ENCODE results near the gene NCAM1.

Gene NCAM1

DNA sequence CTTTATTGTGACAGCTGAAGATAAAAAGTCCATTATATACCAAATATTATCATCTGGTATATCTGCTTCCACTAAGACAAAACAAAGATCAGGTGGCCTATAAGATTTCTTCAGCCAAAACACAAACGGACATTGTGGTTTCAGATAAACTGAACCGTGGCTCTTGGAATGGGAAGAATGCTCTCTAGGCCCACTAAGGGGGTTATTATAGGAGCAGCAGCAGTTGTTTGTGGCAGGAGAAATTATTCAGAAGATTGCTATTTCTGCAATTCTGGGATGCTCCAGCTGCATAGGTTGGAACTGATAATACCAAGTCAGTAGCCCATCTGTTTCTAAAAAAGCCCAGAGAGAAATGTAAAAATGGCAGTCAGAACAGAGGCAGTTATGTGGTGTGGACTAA, 145.3 kb downstream of the NCAM1 start:
- no peak overlapping the region for H3K27ac ChIP-seq
- TF ChIP-seq, protein P1, sequence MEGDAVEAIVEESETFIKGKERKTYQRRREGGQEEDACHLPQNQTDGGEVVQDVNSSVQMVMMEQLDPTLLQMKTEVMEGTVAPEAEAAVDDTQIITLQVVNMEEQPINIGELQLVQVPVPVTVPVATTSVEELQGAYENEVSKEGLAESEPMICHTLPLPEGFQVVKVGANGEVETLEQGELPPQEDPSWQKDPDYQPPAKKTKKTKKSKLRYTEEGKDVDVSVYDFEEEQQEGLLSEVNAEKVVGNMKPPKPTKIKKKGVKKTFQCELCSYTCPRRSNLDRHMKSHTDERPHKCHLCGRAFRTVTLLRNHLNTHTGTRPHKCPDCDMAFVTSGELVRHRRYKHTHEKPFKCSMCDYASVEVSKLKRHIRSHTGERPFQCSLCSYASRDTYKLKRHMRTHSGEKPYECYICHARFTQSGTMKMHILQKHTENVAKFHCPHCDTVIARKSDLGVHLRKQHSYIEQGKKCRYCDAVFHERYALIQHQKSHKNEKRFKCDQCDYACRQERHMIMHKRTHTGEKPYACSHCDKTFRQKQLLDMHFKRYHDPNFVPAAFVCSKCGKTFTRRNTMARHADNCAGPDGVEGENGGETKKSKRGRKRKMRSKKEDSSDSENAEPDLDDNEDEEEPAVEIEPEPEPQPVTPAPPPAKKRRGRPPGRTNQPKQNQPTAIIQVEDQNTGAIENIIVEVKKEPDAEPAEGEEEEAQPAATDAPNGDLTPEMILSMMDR (conservative IDR thresholded peaks at IDR 0.05), result no peak

DNA sequence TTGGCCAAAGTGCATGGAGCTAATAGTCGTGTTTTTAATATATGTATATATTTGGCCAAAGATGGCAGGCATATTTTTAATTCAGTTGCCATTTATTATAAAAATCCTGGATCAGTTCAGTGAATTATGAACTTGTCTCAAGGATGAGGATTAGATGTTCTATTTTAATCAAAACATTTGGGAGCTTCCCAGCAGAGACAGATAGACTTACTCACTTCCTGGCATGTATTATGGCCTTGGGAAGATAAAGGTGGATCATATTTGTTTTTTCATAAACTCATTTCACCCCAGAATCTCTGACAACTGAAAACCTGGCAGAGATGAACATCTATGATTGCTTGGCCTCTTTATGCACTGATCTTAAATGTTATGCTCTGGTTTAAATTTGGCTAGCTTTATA, 148.8 kb downstream of the NCAM1 start:
- TF ChIP-seq, protein P1 (conservative IDR thresholded peaks at IDR 0.05), result no peak
- no peak overlapping the region for H3K27ac ChIP-seq

DNA sequence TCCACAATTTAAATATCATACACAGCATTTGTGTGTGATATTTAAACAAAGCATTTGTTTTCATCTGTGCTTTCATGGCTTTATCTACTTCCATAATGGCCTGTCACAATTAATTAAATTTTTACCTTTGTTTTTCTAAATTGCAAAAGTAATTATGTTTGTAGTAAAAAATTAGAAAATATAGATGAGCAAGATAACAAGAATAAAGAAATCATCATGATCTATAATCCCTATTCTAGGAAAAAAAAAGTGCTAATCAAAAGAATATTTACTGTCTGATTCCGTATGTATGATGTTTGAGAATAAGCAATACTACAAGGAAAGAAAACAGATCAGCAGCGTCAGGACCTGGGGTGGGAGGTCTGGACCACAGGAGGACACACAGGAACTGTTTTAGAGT, 149.9 kb downstream of the NCAM1 start:
- H3K27ac ChIP-seq, result no peak overlapping the region
- TF ChIP-seq, protein P1 (conservative IDR thresholded peaks at IDR 0.05), result no peak

DNA sequence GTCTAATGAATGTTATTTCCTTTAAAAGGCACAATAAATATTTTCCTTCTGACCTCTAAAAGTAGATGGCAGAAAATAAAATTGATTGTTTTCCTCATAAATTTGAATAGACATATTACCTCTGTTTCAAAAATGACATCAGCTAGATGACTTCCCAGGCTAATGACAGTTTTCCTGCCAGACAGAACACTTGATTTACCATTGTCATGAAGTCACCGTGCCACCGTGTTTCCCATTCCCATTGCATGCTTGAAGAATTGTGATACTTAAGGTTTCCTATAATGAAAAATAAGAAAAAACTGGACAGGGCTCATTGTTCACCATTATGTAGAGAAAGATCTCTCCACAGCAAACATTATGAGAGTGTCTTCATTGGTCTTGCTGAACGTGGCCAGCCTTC, 151.1 kb downstream of the NCAM1 start:
- H3K27ac ChIP-seq, result no peak overlapping the region
- TF ChIP-seq, protein P1 (conservative IDR thresholded peaks at IDR 0.05), result no peak

DNA sequence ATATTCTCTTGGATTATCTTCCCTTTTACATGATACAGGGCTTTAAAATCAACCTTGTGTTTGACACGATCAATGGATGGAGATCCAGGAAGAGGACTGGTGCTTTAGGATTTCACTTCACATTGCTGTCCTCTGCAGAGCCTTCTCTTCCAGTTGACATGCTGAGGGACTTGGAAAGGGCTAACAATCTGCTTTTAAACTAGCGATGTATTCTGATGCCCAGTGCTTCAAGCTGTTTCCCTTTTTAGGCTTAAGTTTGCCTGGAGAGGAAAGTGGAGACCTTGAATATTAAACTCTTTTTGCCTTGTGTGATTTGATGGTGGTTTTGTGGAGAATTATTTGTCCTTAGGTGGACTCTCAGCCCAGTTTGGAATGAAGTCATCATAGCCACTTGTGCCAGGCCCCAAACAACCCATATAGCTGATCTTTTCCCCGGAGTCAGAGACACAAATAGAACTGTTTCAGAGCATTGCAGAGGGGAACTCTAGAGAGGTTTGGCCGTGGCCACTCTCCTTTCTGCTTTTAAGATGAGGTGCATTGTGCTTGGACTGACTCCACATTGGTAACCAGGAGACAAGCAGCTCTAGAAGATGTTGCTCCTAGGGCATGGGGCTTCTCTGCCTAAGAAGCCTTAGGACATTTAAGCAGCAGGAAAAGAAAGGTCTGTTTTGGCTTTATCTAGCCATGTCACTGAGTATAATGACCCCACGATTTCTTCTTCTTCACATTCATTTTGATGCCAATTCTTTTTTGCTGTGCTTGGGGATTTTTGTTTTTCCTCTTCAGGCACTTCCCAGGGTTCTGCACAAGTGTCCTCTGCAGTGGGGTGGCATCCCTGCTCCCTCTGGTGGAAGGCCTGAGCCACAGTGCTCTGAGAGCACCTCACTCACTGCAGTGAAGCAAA, 152.8 kb downstream of the NCAM1 start:
- no peak overlapping the region for H3K27ac ChIP-seq
- TF ChIP-seq, protein P1 (conservative IDR thresholded peaks at IDR 0.05), result peak; percentile 98

DNA sequence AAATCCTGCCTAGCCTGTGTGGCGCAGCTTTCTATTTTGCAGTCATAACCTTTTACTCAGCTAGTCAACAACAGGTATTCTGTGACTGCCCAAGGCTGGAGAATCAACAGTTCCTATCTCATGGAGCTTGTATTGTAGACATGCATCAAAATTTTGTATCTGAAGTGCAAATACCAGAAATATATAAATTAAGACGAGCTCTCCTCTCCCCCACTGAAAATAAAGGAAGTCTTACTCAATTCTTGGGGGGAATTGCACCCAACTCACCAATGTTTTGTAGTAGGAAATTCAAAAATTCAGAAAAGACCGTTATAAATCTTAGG, 153.4 kb downstream of the NCAM1 start:
- H3K27ac ChIP-seq, result no peak overlapping the region

DNA sequence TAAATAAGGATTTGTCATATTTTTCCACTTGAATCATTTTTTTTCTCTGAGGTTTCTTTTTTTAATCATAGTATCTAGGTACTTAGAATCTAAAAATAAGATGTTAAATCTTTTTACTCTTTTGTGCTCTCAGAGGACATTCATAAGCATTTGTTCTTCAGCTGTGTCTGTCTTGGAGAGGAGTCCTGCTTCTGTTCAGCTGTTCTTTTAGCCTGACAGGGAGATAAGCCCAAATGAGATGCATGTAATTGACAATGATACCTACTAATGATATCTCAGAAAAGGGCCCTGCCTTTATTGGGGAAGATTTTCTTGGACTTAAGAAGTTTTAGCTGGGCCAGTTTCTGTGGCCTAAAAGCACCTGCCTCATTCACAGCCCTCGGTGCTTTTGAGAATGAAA, 156.9 kb downstream of the NCAM1 start:
- TF ChIP-seq, protein P1 (conservative IDR thresholded peaks at IDR 0.05), result no peak

More for the DNA sequence above, 153.4 kb downstream of the NCAM1 start:
- TF ChIP-seq, protein P1 (conservative IDR thresholded peaks at IDR 0.05), result peak; percentile 68

More for the DNA sequence above, 156.9 kb downstream of the NCAM1 start:
- no peak overlapping the region for H3K27ac ChIP-seq

Measured in VCaP (cell line).